Large intestine (tissue), 3 donors: ENCODE results near the gene CBY3. TPM values are rescaled to one million over a fixed set of nuclear protein-coding genes. Genes with fewer than 3 reads are reported as not detected.
A peak's percentile ranks its signal among the peaks of the same experiment; 100 is the strongest.
"Not testable (repeated sequence)": the region's sequence is repeated elsewhere in the genome, so short reads cannot be mapped to it uniquely, and the experiment has no call there.

Experiments used
- DNase-seq, 2 donors: peaks; one replicate each; pipeline versions ENCODE4 v3.0.0 to v3.0.0-alpha.2; 2013
- H3K27ac ChIP-seq: one replicate; pipeline ENCODE4 v1.5.1; 2013; ENCODE audit warnings: low read length
- H3K27me3 ChIP-seq: 2 replicates; pipeline ENCODE4 v1.6.1; 2013; ENCODE audit warnings: low read length; ENCODE audit not compliant: control insufficient read depth, insufficient read depth
- H3K36me3 ChIP-seq: 2 replicates; pipeline ENCODE4 v1.6.1; 2013; ENCODE audit warnings: low read length; ENCODE audit not compliant: control insufficient read depth, insufficient read depth
- H3K4me1 ChIP-seq: one replicate; pipeline ENCODE4 v1.6.1; 2013; ENCODE audit warnings: low read length; ENCODE audit not compliant: control insufficient read depth, insufficient read depth
- H3K4me3 ChIP-seq: one replicate; pipeline ENCODE4 v1.5.1; 2013; ENCODE audit warnings: low read length
- H3K9me3 ChIP-seq: one replicate; pipeline ENCODE4 v1.6.1; 2013; ENCODE audit warnings: mild to moderate bottlenecking, low read depth, low read length, moderate library complexity; ENCODE audit not compliant: control insufficient read depth
- WGBS: methylation state at CpG from one replicate; pipeline ENCODE4 v1.1.5; 2013; ENCODE audit warnings: low lambda C conversion rate; ENCODE audit not compliant: insufficient coverage; 5-methylcytosine and 5-hydroxymethylcytosine counted together
- polyA plus RNA-seq: library from polyadenylated mRNA; unstranded; fragments of 120-200 nt; gene quantifications from one replicate; pipeline ENCODE4 v1.2.1, GENCODE V29; 2013

Gene CBY3
- polyA plus RNA-seq, 1 donor = 1.2 TPM

- H3K4me1 ChIP-seq = peaks cover 20% of the 10 kb centered on the region
- WGBS = no CpG with 5 or more reads among the region's 58 CpGs
Observed at GRCh38 chr5:179698935-179699615, 18.2 kb upstream of the CBY3 start, which contains the start of gene CANX. TSS of gene CANX (plus strand) at chr5:179698967. CDS start at chr5:179705682, 6,715 bp downstream.

DNA sequence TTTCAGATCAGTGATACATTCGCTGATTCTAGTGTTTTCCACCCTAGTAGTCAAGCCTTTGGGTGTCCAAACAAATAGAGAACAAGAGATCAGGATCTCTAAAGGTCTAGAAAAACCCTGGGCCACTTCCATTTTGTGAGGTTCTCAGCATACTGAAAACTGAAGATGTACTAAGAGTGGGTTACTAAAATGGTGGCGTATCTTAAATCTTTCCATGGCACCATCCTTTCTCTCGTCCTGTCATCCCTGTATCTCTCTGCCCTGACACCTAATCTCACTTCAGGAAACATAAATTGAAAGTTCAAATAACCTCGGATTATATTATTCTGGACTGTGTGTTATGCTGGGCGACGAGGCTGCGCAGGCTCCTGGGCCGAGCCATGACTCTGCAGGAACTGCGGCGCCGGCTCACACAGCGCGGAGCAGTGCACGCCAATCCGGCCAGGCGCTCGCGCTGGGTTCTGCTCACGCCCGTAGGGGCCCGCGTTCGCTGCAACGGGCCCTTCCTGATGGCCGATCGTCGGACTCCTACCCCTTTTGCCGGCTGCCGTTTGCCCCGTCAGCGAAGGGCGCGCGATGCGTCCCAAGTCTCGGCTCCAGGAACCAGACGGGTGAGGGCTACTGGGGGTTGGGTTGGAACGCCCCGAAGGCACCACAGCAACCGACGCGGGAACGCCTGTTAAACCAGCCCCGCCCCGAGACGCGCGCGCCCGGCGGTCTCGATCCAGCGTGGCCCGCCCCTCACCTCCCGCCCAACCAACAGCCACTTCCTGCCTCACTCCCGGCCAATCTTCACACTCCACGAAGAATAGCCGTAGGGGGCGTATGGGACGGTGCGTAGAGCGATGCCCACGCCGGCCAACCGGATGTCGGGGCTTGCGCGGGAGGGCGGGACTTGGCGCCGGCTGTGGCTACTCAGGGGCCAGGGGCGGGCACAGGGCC is 17.4 kb upstream of the CBY3 start:
- H3K4me1 ChIP-seq = peaks cover 20% of the 10 kb centered on the region
- peak overlapping the region; percentile 78 for H3K4me3 ChIP-seq
- DNase-seq = peak; percentile 100
- H3K9me3 ChIP-seq = no peaks in the 10 kb centered on the region
- WGBS = no CpG with 5 or more reads among the region's 72 CpGs
- H3K27ac ChIP-seq = peak overlapping the region; percentile 87
- no peaks in the 10 kb centered on the region for H3K27me3 ChIP-seq
- peaks cover 10% of the 10 kb centered on the region for H3K36me3 ChIP-seq

More at GRCh38 chr5:179698935-179699615, 18.2 kb upstream of the CBY3 start, which contains the start of gene CANX:
- no peak for DNase-seq
- peaks cover 16% of the 10 kb centered on the region for H3K36me3 ChIP-seq
- H3K9me3 ChIP-seq = no peaks in the 10 kb centered on the region
- H3K27ac ChIP-seq = peak within 1 kb of the TSS; percentile 92
- H3K4me3 ChIP-seq = peak within 1 kb of the TSS; percentile 78
- no peaks in the 10 kb centered on the region for H3K27me3 ChIP-seq

DNA sequence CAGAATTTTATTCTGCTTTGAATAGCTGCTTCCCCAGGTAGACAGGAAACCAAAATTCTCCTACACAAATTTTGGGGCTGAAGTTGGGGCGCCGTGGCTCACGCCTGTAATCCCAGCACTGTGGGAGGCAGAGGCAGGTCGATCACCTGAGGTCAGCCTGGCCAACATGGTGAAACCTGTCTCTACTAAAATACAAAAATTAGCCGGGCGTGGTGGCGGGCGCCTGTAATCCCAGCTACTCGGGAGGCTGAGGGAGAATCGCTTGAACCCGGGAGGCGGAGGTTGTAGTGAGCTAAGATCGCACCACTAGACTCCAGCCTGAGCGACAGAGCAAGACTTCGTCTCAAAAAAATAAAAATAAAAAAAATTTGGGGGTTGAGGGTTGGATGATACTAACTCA is 16.7 kb upstream of the CBY3 start:
- H3K27ac ChIP-seq = peak overlapping the region; percentile 87
- H3K27me3 ChIP-seq, H3K36me3 ChIP-seq, H3K9me3 ChIP-seq, DNase-seq: not testable (repeated sequence)
- no CpG with 5 or more reads among the region's 15 CpGs for WGBS
- peak overlapping the region; percentile 66 for H3K4me3 ChIP-seq
- peaks cover 19% of the 10 kb centered on the region for H3K4me1 ChIP-seq

DNA sequence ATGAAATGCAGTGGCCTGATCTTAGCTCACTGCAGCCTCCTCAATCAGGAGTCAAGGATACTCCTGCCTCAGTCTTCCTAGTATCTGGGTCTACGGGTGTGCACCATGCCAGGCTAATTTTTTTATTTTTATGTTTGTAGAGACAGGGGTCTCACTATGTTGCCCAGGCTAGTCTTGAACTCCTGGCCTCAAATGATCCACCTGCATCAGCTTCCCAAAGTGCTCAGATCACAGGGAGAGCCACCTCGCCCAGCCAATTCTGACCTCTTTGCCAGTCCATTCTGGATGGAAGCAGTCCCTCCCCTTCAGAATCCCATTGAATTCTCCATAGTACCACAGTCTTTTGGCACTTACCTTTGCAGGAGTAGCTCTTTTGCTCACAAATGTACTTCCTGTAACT is 16.3 kb upstream of the CBY3 start:
- H3K9me3 ChIP-seq = no peaks in the 10 kb centered on the region
- H3K27me3 ChIP-seq = no peaks in the 10 kb centered on the region
- peak overlapping the region; percentile 87 for H3K27ac ChIP-seq
- DNase-seq = no peak
- H3K36me3 ChIP-seq = peaks cover 5% of the 10 kb centered on the region
- peaks cover 16% of the 10 kb centered on the region for H3K4me1 ChIP-seq
- no CpG with 5 or more reads among the region's 2 CpGs for WGBS
- H3K4me3 ChIP-seq = no peak overlapping the region

DNA sequence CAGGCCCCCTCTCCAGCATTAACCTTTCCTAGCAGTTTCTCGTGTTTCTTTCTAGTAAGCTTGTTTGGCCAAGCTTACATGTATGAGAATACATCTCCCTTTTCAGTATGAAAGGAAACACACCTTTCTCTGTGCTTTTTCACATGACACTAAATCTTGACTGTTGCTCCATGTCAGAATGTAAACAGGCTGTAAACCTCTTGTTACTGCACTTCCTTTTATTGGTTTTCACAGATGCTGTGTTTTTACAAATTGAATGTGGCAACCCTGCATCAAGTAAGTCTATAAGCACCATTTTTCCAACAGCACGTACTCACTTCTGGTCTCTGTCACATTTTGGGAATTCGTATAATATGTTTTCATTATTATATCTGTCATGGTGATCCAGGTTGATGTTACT is 15.8 kb upstream of the CBY3 start:
- H3K27ac ChIP-seq = no peak overlapping the region
- DNase-seq = peak in 1 of 2 donors; percentile 33
- H3K9me3 ChIP-seq = no peaks in the 10 kb centered on the region
- H3K36me3 ChIP-seq = peaks cover 5% of the 10 kb centered on the region
- no peaks in the 10 kb centered on the region for H3K27me3 ChIP-seq
- 75% methylated on average over 1 of the region's 3 CpGs for WGBS
- peaks cover 16% of the 10 kb centered on the region for H3K4me1 ChIP-seq
- no peak overlapping the region for H3K4me3 ChIP-seq

GRCh38 chr5:179694561-179694960 is 13.7 kb upstream of the CBY3 start:
- DNase-seq = no peak
- Histone ChIP-seq H3K36me3 (no peaks in the 10 kb centered on the region), H3K27ac (no peak overlapping the region)

DNA sequence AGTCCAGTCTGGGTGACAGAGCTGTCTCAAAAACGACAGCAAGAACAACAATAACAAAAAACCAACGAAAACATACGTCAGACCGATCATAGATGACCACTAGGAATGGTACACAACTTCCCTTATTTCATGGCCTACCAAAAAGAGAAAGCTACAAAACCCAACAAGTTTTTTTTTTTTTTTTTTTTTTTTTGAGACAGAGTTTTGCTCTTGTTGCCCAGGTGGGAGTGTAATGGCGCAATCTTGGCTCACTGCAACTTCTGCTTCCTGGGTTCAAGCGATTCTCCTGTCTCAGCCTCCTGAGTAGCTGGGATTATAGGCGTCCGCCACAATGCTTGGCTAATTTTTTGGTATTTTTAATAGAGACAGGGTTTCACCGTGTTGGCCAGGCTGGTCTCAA is 8.4 kb upstream of the CBY3 start:
- not testable (repeated sequence) for H3K4me1 ChIP-seq, DNase-seq
- no CpG with 5 or more reads among the region's 9 CpGs for WGBS

More at GRCh38 chr5:179694561-179694960, 13.7 kb upstream of the CBY3 start:
- no peak overlapping the region for H3K4me3 ChIP-seq
- peaks cover 8% of the 10 kb centered on the region for H3K4me1 ChIP-seq
- no peaks in the 10 kb centered on the region for H3K27me3 ChIP-seq
- 96% methylated on average over 4 of the region's 6 CpGs for WGBS
- H3K9me3 ChIP-seq = no peaks in the 10 kb centered on the region

DNA sequence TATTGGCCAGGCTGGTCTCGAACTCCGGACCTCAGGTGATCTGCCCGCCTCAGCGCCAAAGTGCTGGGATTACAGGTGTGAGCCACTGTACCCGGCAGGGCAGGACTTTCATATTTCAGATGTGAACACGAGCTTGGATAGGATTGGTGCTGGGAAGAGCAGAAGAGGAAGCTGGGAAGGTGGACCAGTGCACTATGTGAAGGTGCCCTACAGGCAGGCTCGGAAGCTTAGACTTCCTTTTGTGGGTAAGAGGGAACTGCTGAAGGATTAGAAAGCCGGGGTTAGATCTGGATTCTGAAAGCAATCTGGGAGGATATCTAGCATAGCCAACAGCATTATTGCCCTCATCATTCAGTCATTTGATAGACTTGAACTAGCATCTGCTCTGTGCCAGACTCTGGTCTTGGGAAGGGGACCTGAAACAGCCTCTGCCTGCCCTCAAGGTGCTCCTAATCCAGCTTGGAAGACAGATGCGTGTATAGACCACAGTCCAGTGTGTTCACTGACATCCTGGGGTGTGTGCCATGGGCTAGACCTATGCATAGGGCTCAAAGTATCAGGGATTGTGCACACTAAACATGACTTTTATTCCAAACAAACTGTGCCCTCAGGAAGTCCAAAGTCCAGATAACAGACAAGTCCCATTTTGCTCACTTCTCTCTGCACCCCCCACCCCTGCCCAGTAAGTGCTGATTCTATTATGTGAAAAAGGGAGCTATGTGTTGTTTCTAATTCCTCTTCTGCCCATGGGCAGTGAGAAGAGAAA is 637 bp downstream of the CBY3 start:
- WGBS = no CpG with 5 or more reads among the region's 9 CpGs
- Histone ChIP-seq H3K36me3 (no peaks in the 10 kb centered on the region), H3K27ac (no peak overlapping the region), H3K9me3 (peaks cover 8% of the 10 kb centered on the region), H3K4me1 (peaks cover 18% of the 10 kb centered on the region), H3K4me3 (no peak overlapping the region), H3K27me3 (no peaks in the 10 kb centered on the region)
- peak in 1 of 2 donors; percentile 58 for DNase-seq

More for the DNA sequence above, 8.4 kb upstream of the CBY3 start:
- not testable (repeated sequence) for H3K9me3 ChIP-seq, H3K27me3 ChIP-seq, H3K4me3 ChIP-seq, H3K27ac ChIP-seq, H3K36me3 ChIP-seq

DNA sequence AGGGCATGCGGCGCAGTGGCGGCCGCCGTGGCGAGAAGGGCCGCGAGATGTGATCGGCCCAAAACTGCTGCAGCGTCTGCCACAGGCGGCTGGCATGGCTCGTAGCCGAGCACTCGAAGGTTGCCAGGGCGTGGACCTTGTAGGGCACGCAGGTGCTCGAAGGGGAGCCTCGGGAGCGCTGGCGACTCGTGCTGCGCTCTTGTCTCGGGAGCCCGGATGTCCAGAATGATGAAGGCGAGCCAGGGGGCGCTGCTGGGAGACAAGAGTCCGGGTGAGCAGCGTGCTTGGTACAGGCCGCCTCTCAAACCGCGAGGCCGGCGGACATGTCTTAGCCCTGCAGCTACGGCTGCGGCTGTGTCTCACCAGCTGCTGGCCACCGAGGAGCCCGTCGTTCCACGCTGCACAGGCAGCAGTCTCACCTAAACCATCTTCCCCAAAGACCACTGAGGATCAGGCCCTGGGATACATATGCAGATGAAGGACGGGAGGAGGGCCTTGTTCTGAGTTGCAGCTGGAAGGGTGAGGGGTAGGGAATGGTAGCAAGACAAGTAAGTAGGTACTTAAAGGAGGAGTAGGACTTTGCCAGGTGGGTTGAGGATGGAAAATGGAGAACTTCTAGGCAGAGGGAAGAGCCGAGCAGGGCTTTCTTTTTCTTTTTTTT is 1.7 kb downstream of the CBY3 start:
- WGBS = 100% methylated on average over 1 of the region's 41 CpGs
- no peaks in the 10 kb centered on the region for H3K36me3 ChIP-seq

More for the DNA sequence above, 1.7 kb downstream of the CBY3 start:
- Histone ChIP-seq H3K27ac (peak overlapping the region; percentile 98), H3K9me3 (peaks cover 8% of the 10 kb centered on the region), H3K4me1 (peaks cover 18% of the 10 kb centered on the region), H3K4me3 (peak overlapping the region; percentile 76), H3K27me3 (no peaks in the 10 kb centered on the region)
- peak; percentile 72 to 77 for DNase-seq
